Vagina (tissue), 2 donors: Measurements from ENCODE around the gene KCNMB2.

Source experiments
- CTCF ChIP-seq, 3 experiments: fragments of 450-650 bp in 2 of 3; fragments of 200-600 bp in 1 of 3; sonication (generic) in 1 of 3; IDR thresholded peaks; one replicate each; pipeline ENCODE4 v1.5.1; 2017 to 2019; ENCODE audit warnings: antibody characterized with exemption in 3 of 3, mild to moderate bottlenecking in 2 of 3, moderate library complexity in 2 of 3
- POLR2A ChIP-seq, 2 donors: fragments of 450-650 bp; IDR thresholded peaks; one replicate each; pipeline ENCODE4 v1.6.1; 2017; ENCODE audit warnings: antibody characterized with exemption in 2 of 2, mild to moderate bottlenecking in 2 of 2, moderate library complexity in 2 of 2

GRCh38 chr3:178709051-178709450 is 172.8 kb downstream of the KCNMB2 start:
- TF ChIP-seq POLR2A (IDR thresholded peaks at IDR 0.05) = no peak
- TF ChIP-seq CTCF (IDR thresholded peaks at IDR 0.05) = no peak
